Sigmoid colon (tissue), 7 donors: ENCODE results near the gene PLA2G7. TPM values are rescaled to one million over a fixed set of nuclear protein-coding genes. Genes with fewer than 3 reads are reported as not detected.

Experiments
- DNase-seq: peaks from one replicate; pipeline ENCODE4 v3.0.0-alpha.2; 2019
- H3K27ac ChIP-seq, 4 donors: fragments of 200-600 bp; sonication (generic); one replicate each; pipeline ENCODE4 v1.5.1; 2016 to 2019; ENCODE audit warnings: mild to moderate bottlenecking in 1 of 4
- H3K27me3 ChIP-seq, 3 donors: fragments of 200-600 bp; sonication (generic); one replicate each; pipeline ENCODE4 v1.5.1; 2019; ENCODE audit warnings: mild to moderate bottlenecking in 1 of 3
- H3K36me3 ChIP-seq, 4 donors: fragments of 200-600 bp; sonication (generic); one replicate each; pipeline ENCODE4 v1.5.1; 2016 to 2019
- H3K4me1 ChIP-seq, 4 donors: fragments of 200-600 bp; sonication (generic); one replicate each; pipeline ENCODE4 v1.5.1; 2017 to 2019
- H3K4me3 ChIP-seq, 4 donors: fragments of 200-600 bp; sonication (generic); one replicate each; pipeline ENCODE4 v1.5.1; 2017 to 2019; ENCODE audit warnings: mild to moderate bottlenecking in 2 of 4, moderate library complexity in 1 of 4
- H3K9me3 ChIP-seq, 4 donors: fragments of 200-600 bp in 3 of 4; sonication (generic) in 3 of 4; one replicate each; pipeline versions ENCODE4 v1.5.1 to v1.6.1; 2013 to 2019
- EP300 ChIP-seq, 4 donors: sonication (generic); formaldehyde crosslinking; IDR thresholded peaks; one replicate each; pipeline ENCODE4 v1.6.1; 2017; ENCODE audit warnings: antibody characterized with exemption in 4 of 4
- POLR2A ChIP-seq, 2 donors: fragments of 450-650 bp; IDR thresholded peaks; one replicate each; pipeline ENCODE4 v1.6.1; 2016; ENCODE audit warnings: antibody characterized with exemption in 2 of 2, mild to moderate bottlenecking in 2 of 2, moderate library complexity in 2 of 2
- POLR2AphosphoS5 ChIP-seq, 4 donors: sonication (generic); formaldehyde crosslinking; IDR thresholded peaks; one replicate each; pipeline ENCODE4 v1.6.1; 2017; ENCODE audit warnings: antibody characterized with exemption in 4 of 4
- WGBS, 2 donors: extraction: QIAGEN DNeasy Blood & Tissue Kit; methylation state at CpG; one replicate each; pipeline ENCODE4 v1.1.7; 2013; 5-methylcytosine and 5-hydroxymethylcytosine counted together
- intact Hi-C: fragments of 100-400 bp; cut with DNase I; formaldehyde crosslinking; loops from one replicate; pipeline ENCODE4 v1.15.1; 2023
- polyA plus RNA-seq, 3 donors: library from polyadenylated mRNA; stranded (reverse); fragments of 200-250 nt; gene quantifications; one replicate each; pipeline ENCODE4 v1.2.3, GENCODE V29; 2013
- total RNA-seq, 4 donors: library from RNA; depleted of rRNA; stranded (reverse); fragments of >200 nt; gene quantifications; one replicate each; pipeline ENCODE4 v1.1.0, GENCODE V29; 2016
- TF ChIP-seq, protein P1 (sequence below), 4 experiments: fragments of 450-650 bp in 3 of 4; fragments of 200-600 bp in 1 of 4; IDR thresholded peaks; one replicate each; pipeline ENCODE4 v1.5.1; 2016 to 2019; ENCODE audit warnings: antibody characterized with exemption in 4 of 4, mild to moderate bottlenecking in 3 of 4, moderate library complexity in 2 of 4
- donor health status: healthy with polysubstance abuse.
- donor health status: Bipolar disorder and iron deficiency.
- donor health status: healthy.

PLA2G7 gene
- total and polyA plus RNA-seq, 7 donors = 0.49 to 43.0 (median 6.6) TPM; not detected in 2

DNA sequence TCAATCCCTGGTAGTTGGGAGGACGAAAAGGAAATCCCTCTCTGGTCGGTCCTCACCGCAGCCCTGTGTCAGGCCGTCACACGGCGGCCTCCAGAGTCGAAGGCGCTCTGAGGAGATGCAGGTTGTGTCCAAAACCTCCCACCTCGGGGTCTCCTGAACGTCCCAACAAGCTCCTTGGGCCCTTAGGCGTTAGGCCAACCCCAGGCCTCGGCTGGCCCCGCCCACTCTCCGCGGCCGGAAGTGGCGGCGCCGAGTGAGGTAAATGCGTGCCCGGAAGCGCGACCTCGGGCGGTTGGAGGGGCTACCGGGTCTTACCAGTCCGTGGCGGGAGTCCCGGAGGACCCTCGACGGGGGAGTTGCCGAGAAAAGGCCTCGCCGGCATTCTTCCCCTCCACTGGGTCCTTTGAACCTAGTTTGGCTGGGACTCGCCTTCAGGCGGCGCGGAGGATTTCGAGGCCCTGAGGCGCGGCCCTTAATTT lies 47.5 kb downstream of the PLA2G7 start, which contains the start of gene TDRD6:
TDRD6 (plus strand) TSS at position 267 of the 479 bp plus-strand sequence. CDS start 244 bp downstream, outside the sequence.
- intact Hi-C loops = no loop called here
- Histone ChIP-seq H3K4me1 (no peaks in the 10 kb centered on the region), H3K9me3 (no peaks in the 10 kb centered on the region), H3K27ac (no peak within 1 kb of the TSS), H3K27me3 (no peaks in the 10 kb centered on the region), H3K4me3 (no peak within 1 kb of the TSS), H3K36me3 (no peaks in the 10 kb centered on the region)
- DNase-seq = no peak
- TF ChIP-seq POLR2AphosphoS5 (IDR thresholded peaks at IDR 0.05) = no peak
- TF ChIP-seq, protein P1, sequence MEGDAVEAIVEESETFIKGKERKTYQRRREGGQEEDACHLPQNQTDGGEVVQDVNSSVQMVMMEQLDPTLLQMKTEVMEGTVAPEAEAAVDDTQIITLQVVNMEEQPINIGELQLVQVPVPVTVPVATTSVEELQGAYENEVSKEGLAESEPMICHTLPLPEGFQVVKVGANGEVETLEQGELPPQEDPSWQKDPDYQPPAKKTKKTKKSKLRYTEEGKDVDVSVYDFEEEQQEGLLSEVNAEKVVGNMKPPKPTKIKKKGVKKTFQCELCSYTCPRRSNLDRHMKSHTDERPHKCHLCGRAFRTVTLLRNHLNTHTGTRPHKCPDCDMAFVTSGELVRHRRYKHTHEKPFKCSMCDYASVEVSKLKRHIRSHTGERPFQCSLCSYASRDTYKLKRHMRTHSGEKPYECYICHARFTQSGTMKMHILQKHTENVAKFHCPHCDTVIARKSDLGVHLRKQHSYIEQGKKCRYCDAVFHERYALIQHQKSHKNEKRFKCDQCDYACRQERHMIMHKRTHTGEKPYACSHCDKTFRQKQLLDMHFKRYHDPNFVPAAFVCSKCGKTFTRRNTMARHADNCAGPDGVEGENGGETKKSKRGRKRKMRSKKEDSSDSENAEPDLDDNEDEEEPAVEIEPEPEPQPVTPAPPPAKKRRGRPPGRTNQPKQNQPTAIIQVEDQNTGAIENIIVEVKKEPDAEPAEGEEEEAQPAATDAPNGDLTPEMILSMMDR (IDR thresholded peaks at IDR 0.05) = no peak
- TF ChIP-seq POLR2A (IDR thresholded peaks at IDR 0.05) = no peak
- TF ChIP-seq EP300 (IDR thresholded peaks at IDR 0.05) = no peak
- 95% methylated on average over 41 of the region's 41 CpGs for WGBS, 2 donors

DNA sequence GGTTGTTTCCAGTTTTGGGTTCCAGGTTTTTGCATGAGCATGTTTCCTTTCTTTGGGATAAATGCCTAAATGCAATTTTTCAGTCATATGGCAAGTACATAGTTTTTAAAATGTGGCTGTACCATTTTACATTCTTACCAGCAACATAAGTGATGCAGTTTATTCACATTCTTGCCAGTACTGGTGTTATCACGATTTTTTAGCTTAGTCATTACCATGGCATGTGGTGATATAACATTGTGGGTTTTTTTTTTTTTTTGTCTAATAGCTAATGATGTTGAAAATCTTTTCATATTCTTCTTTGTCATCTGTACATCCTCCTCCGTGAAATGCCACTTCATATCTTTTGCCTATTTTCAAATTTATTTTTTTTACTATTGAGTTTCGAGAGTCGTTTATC lies 50.4 kb downstream of the PLA2G7 start:
- H3K27me3 ChIP-seq = no peaks in the 10 kb centered on the region
- intact Hi-C loops = no loop called here
- no peak overlapping the region for H3K4me3 ChIP-seq
- TF ChIP-seq, protein P1 (IDR thresholded peaks at IDR 0.05) = no peak
- TF ChIP-seq POLR2A (IDR thresholded peaks at IDR 0.05) = no peak
- no peak for TF ChIP-seq POLR2AphosphoS5 (IDR thresholded peaks at IDR 0.05)
- TF ChIP-seq EP300 (IDR thresholded peaks at IDR 0.05) = no peak
- H3K27ac ChIP-seq = no peak overlapping the region
- H3K36me3 ChIP-seq = no peaks in the 10 kb centered on the region
- H3K4me1 ChIP-seq = no peaks in the 10 kb centered on the region
- WGBS, 2 donors = 81 to 85% methylated on average over 4 of the region's 4 CpGs
- DNase-seq = no peak
- no peaks in the 10 kb centered on the region for H3K9me3 ChIP-seq

DNA sequence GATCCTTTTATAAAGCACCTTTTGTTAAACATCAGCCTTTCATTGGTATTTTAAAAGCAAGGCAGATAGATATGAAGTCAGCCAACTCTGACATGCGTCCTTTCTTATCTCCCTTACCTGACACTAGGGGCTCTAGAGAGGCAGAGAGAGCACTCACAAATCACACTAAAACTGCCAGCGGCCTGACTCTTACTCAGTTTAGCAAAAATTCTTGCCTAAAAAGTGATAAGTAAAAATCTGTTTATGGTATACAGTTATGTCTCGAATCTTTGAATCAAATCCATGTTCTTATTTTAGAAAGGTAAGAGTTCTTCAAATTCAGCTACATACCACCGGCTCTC lies 57.9 kb downstream of the PLA2G7 start:
- Histone ChIP-seq H3K36me3 (peaks cover 0 to 54% (median 0%) of the 10 kb centered on the region in 4 donors), H3K9me3 (no peaks in the 10 kb centered on the region), H3K4me1 (no peaks in the 10 kb centered on the region), H3K27me3 (no peaks in the 10 kb centered on the region), H3K4me3 (no peak overlapping the region), H3K27ac (no peak overlapping the region)
- intact Hi-C loops = no loop called here
- 78 to 81% methylated on average over 4 of the region's 4 CpGs for WGBS, 2 donors
- TF ChIP-seq POLR2A (IDR thresholded peaks at IDR 0.05) (no peak), EP300 (IDR thresholded peaks at IDR 0.05) (no peak), POLR2AphosphoS5 (IDR thresholded peaks at IDR 0.05) (no peak)
- TF ChIP-seq, protein P1 (IDR thresholded peaks at IDR 0.05) = no peak
- no peak for DNase-seq

DNA sequence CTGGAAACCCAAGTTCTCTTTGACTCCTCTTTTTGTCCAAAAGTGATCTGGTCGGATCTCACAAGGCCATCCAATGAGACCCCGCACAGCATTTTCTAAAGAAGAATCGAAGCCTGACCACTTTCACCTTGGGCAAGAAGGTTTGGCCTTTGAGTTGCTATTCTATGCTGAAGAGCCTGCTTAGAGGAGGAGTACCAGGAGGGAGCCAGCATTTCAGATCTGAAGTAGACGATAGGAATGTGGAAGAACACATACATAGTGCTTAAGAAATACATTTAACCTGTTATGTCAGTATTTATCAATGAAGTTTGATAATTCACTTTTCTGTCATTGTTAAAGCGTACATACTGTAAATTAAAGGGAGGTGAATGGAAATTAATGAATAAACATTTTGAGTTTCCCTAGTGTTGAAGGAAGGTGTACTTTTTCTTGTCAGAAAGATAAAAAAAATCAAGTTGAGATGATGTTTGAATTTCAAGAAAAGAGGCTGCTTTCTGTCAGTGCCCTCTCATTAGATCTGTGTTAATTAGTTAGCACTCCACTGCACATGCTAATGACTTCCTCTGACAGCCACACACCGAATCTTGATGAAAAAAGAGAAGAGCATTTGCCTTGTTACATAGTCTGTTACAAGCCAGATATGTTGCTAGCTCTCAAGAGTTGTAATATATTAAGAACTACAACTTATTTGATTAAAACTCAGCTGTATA lies 58.4 kb downstream of the PLA2G7 start:
- H3K27me3 ChIP-seq = no peaks in the 10 kb centered on the region
- 88 to 91% methylated on average over 6 of the region's 6 CpGs for WGBS, 2 donors
- no peaks in the 10 kb centered on the region for H3K4me1 ChIP-seq
- H3K27ac ChIP-seq = no peak overlapping the region
- H3K9me3 ChIP-seq = no peaks in the 10 kb centered on the region
- H3K4me3 ChIP-seq = no peak overlapping the region
- intact Hi-C loops = no loop called here
- TF ChIP-seq EP300 (IDR thresholded peaks at IDR 0.05) (no peak), POLR2A (IDR thresholded peaks at IDR 0.05) (no peak), POLR2AphosphoS5 (IDR thresholded peaks at IDR 0.05) (no peak)
- TF ChIP-seq, protein P1 (IDR thresholded peaks at IDR 0.05) = no peak
- no peak for DNase-seq
- peaks cover 0 to 59% (median 0%) of the 10 kb centered on the region in 4 donors for H3K36me3 ChIP-seq
